ENCODE measurements around the gene SLC6A20. TPM values are rescaled to one million over a fixed set of nuclear protein-coding genes. Genes with fewer than 3 reads are reported as not detected.
A peak's percentile ranks its signal among the peaks of the same experiment; 100 is the strongest.

Gene SLC6A20
- 1.5 and 3.2 TPM in 2 replicates for total RNA-seq (ENCODE audit: low replicate concordance)
- long read RNA-seq, result 0 reads

DNA sequence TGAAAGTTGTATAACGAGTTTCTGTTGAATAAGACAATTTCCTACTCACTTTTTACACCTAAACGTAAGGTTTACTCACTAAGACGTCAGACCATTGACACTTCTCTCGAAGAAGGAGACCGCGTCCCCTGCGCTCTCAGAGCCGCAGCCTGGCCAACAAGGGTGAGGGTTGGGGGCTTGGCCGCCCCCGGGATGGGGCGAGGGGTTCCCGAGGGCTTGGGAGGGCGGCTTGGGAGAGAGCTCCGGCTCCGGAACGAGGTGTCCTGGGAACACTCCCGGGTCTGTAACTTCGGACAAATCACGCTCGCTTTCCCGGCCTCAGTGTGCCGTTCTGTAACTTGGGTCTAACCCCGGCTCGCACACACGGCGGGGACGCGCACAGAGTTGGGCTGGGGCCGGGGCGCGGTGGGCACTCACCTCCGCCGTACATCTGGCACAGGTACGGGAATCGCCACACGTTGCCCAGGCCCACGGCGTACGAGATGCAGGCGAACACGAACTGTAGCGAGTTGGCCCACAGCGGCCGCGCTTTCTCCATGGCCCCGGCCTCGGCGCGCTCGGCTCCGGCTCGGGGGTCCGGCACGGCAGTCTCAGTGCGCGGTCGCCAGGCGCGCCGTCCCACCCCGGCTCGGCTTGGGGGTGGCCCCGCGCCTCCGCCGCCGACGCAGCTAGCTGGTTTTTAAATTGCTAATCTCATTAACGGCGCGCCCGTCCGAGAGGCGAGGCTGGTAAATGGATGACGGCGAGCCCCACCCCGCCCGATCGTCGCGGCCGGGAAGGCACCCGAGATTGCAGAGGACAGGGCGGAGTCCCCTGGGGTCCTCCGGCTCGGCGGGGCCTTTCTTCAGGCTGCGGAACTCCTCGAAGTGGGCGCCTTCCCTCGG lies at the start of gene SLC6A20:
Gene SLC6A20, minus strand, starts transcription at position 655 of the 884 bp plus-strand sequence. Its CDS starts 117 bp downstream, at position 538.
- TF ChIP-seq, protein P1, sequence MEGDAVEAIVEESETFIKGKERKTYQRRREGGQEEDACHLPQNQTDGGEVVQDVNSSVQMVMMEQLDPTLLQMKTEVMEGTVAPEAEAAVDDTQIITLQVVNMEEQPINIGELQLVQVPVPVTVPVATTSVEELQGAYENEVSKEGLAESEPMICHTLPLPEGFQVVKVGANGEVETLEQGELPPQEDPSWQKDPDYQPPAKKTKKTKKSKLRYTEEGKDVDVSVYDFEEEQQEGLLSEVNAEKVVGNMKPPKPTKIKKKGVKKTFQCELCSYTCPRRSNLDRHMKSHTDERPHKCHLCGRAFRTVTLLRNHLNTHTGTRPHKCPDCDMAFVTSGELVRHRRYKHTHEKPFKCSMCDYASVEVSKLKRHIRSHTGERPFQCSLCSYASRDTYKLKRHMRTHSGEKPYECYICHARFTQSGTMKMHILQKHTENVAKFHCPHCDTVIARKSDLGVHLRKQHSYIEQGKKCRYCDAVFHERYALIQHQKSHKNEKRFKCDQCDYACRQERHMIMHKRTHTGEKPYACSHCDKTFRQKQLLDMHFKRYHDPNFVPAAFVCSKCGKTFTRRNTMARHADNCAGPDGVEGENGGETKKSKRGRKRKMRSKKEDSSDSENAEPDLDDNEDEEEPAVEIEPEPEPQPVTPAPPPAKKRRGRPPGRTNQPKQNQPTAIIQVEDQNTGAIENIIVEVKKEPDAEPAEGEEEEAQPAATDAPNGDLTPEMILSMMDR (conservative IDR thresholded peaks at IDR 0.05), result no peak
- peak; percentile 70 for DNase-seq (ENCODE audit: extremely low spot score, unreplicated experiment)
- H3K4me3 Mint-ChIP-seq, result peak within 1 kb of the TSS; percentile 80
- peaks cover 14% of the 10 kb centered on the region for H3K4me1 Mint-ChIP-seq (ENCODE audit: unreplicated experiment)
- H3K36me3 Mint-ChIP-seq, result no peaks in the 10 kb centered on the region
- no peaks in the 10 kb centered on the region for H3K9me3 Mint-ChIP-seq
- H3K27me3 Mint-ChIP-seq, result peaks cover 73% of the 10 kb centered on the region
- H3K27ac Mint-ChIP-seq, result peak within 1 kb of the TSS; percentile 32

DNA sequence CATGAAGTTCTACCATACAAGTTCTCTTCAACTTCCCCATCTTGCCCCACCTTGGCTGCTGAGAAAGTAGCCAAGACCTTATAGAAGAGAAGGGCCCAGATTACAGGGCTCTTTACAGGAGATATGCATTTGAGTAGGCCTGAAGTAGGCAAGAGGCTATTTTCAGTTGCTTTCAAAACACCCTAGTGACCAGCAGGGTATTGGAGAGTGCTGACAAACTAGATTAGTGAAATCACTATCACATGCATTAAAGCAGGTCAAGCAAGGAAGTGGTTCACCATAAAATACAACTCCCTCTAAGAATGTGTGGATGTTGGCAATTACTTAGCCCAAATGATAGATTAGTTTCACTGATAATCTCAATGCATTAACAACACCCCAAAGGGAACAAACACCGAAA lies 48.3 kb upstream of the SLC6A20 start:
- H3K27me3 Mint-ChIP-seq, result peaks cover 59% of the 10 kb centered on the region
- TF ChIP-seq, protein P1 (conservative IDR thresholded peaks at IDR 0.05), result no peak
- H3K4me1 Mint-ChIP-seq (ENCODE audit: unreplicated experiment), result peaks cover 6% of the 10 kb centered on the region
- no peak overlapping the region for H3K4me3 Mint-ChIP-seq
- H3K27ac Mint-ChIP-seq, result no peak overlapping the region
- DNase-seq (ENCODE audit: extremely low spot score, unreplicated experiment), result no peak
- H3K9me3 Mint-ChIP-seq, result no peaks in the 10 kb centered on the region
- peaks cover 3% of the 10 kb centered on the region for H3K36me3 Mint-ChIP-seq

- peak overlapping the region; percentile 94 for H3K4me3 Mint-ChIP-seq
- H3K36me3 Mint-ChIP-seq, result peaks cover 6% of the 10 kb centered on the region
- peaks cover 47% of the 10 kb centered on the region for H3K27me3 Mint-ChIP-seq
- H3K4me1 Mint-ChIP-seq (ENCODE audit: unreplicated experiment), result peaks cover 11% of the 10 kb centered on the region
- TF ChIP-seq, protein P1 (conservative IDR thresholded peaks at IDR 0.05), result no peak
- no peak overlapping the region for H3K27ac Mint-ChIP-seq
- H3K9me3 Mint-ChIP-seq, result no peaks in the 10 kb centered on the region
- DNase-seq (ENCODE audit: extremely low spot score, unreplicated experiment), result no peak
Measured at GRCh38 chr3:45842851-45843625, 46.7 kb upstream of the SLC6A20 start.

DNA sequence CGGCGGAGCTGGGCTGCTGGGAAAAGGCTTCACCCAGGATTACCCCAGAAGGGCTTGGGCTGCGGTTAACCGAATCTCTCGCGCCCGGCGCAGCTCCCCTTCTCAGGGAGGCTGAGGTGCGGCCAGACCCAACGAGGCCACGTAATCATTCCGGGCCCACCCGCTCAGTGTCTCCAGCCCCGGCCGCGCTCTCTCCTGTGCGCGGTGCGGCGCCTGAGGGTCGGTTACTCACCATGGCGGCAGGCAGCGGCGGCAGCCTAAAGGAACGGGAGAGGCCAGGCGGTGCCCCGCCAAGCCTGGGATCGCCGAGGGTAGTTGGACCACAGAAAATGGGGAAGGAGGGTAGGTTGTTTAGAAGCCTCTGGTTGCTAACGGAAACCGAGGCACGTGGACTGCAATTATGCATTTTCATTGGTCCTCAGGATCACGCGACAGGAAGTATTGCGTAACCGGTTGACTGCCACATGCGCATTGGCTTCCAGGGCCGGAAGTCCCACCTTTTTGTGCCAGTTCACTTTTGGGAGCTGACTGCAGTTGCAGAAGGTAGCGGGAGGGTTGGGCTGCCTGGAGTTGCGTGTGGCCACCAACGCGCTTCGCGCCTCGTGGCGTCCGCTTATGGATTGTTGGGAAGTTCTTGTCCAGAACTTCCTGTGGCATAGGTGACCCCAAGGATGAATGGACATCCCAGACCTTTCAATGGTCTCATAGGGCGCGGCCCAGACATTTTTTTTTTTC lies 45.6 kb upstream of the SLC6A20 start, which contains the start of gene LZTFL1:
Gene LZTFL1, minus strand, starts transcription at position 363 of the 735 bp plus-strand sequence. Its CDS starts 128 bp downstream, at position 235.
- no peaks in the 10 kb centered on the region for H3K9me3 Mint-ChIP-seq
- peaks cover 36% of the 10 kb centered on the region for H3K27me3 Mint-ChIP-seq
- H3K27ac Mint-ChIP-seq, result peak within 1 kb of the TSS; percentile 90
- peak within 1 kb of the TSS; percentile 94 for H3K4me3 Mint-ChIP-seq
- H3K4me1 Mint-ChIP-seq (ENCODE audit: unreplicated experiment), result peaks cover 11% of the 10 kb centered on the region
- H3K36me3 Mint-ChIP-seq, result peaks cover 9% of the 10 kb centered on the region
- TF ChIP-seq, protein P1 (conservative IDR thresholded peaks at IDR 0.05), result no peak
- DNase-seq (ENCODE audit: extremely low spot score, unreplicated experiment), result peak; percentile 90

- peak overlapping the region; percentile 90 for H3K27ac Mint-ChIP-seq
- no peak for DNase-seq (ENCODE audit: extremely low spot score, unreplicated experiment)
- peaks cover 12% of the 10 kb centered on the region for H3K36me3 Mint-ChIP-seq
- TF ChIP-seq, protein P1 (conservative IDR thresholded peaks at IDR 0.05), result no peak
- no peaks in the 10 kb centered on the region for H3K9me3 Mint-ChIP-seq
- H3K4me3 Mint-ChIP-seq, result peak overlapping the region; percentile 94
- H3K27me3 Mint-ChIP-seq, result peaks cover 30% of the 10 kb centered on the region
- H3K4me1 Mint-ChIP-seq (ENCODE audit: unreplicated experiment), result peaks cover 11% of the 10 kb centered on the region
Measured at GRCh38 chr3:45841420-45841756, 45.1 kb upstream of the SLC6A20 start.

Data from type B pancreatic cell (in vitro differentiated cells).